HG03575 (cell line): ENCODE measurements around the gene TASP1.
A peak's percentile ranks its signal among the peaks of the same experiment; 100 is the strongest.

Experiments used
- ATAC-seq: cut with Tn5 transposase; IDR thresholded peaks from one replicate; pipeline ENCODE4 v1.9.1; 2021; ENCODE audit not compliant: unreplicated experiment, insufficient number of reproducible peaks, low FRiP score; ENCODE audit errors: extremely low read depth

Gene TASP1

GRCh38 chr20:13458860-13459451, 179.8 kb downstream of the TASP1 start:
- ATAC-seq: peak; percentile 78

GRCh38 chr20:13457487-13457886, 181.2 kb downstream of the TASP1 start:
- ATAC-seq: no peak

DNA sequence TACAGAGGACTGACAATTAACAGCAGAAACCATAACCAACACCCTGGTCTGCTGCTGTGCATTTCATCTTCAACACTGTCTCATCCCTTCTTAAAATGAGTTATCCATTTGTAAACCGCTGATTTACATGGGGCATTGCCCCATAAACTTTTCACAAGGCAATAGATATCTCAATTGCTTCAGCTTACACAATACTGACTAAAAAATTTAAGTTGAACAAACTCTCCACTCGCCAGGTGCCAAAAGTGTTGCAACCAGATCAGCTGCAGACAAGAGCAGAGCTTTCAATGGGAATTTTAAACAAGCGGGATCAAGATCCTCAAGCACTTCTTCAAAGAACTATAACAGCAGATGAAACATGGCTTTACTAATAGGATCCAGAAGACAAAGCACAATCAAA, 183.0 kb downstream of the TASP1 start:
- no peak for ATAC-seq

- ATAC-seq: no peak
Measured at GRCh38 chr20:13453367-13453766, 185.4 kb downstream of the TASP1 start.

DNA sequence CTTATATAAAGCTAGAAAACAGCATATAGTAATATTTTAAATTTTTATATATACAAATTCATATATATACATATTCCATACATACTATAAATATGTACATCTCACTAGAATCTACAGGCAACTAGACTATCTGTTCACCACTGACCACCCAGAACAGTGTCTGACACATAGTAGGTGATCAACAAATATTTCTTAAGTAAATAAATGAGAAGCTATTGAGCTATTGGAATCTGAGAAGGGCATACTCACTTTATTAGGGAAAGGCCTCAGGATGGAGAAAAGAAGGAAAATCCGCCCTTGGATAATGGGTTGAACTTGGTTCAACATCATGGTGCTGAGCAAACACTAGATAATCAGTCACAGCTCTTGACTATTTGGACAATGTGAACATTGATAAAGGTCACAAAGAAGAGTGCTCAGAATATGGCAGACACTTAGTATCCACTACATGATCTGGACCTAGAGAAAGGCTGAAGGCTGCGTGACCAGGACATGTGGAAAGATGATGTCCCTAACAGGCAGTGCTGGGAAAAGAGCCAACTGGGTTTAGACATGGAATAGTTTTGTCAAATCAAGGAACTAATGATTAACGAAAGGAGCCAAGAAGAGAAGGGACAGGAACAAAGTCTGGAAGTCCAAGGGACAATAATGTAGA, 186.1 kb downstream of the TASP1 start:
- no peak for ATAC-seq

DNA sequence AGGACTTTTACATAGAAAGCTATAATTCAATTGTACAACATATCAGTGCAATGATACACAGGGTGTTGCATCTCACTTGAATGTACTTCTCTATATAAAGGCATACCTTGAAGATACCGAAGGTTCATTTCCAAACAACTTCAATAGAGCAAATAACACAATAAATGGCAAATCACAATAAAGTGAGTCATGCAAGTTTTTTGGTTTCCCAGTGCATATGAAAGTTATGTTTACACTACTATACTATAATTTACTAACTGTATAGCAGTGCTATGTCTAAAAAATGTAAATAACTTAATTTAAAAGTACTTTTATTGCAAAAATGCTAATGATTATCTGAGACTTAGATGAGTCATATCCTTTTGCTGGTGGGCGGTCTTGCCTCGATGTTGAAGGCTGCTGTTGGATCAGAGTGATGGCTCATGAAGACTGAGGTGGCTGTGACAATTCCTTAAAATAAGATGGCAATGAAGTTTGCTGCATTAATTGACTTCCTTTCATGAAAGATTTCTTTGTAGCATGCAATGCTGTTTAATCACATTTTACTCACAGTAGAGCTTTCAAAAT, 188.8 kb downstream of the TASP1 start:
- no peak for ATAC-seq

- ATAC-seq: no peak
Measured at GRCh38 chr20:13447385-13448180, 191.1 kb downstream of the TASP1 start.

- no peak for ATAC-seq
Measured at GRCh38 chr20:13443690-13444089, 195.0 kb downstream of the TASP1 start.

DNA sequence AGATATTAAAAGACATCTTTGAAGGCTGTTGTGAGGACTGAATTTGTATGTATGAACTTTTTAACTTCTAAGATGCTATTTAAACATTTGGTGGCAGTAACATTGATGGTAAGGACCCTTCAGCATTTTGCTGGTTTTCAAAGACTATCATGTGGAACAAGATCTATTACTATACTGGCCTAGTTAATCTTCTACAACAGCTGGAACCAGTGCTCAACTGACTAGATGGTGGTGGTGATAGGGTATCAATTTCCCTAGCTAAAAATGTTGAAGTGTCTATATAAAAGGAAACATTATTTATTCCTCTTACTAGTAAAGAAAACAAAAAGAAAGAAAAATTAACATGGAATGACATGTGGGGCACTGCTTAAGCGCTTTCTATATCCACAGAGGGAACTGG, 195.7 kb downstream of the TASP1 start:
- no peak for ATAC-seq

DNA sequence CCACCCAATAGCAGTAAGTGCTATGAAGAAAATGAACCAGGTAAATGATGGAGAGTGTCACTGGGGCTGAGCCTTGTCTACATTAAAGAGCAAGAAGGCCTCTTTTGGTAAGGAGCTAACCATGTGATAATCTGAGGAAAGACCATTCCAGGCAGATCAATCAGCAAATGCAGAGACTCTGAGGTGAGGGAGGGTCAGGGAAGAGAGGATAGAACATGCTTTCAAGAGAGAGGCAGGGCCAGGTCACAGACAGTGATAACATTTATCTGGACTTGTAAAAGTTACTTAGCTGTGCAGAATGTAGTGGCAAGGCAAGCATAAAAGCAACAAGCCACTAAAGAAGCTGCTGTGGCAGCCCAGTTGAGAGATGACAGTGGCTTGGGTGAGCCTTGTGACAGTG, 197.3 kb downstream of the TASP1 start:
- ATAC-seq: no peak

- ATAC-seq: no peak
Measured at GRCh38 chr20:13436530-13436929, 202.2 kb downstream of the TASP1 start.

DNA sequence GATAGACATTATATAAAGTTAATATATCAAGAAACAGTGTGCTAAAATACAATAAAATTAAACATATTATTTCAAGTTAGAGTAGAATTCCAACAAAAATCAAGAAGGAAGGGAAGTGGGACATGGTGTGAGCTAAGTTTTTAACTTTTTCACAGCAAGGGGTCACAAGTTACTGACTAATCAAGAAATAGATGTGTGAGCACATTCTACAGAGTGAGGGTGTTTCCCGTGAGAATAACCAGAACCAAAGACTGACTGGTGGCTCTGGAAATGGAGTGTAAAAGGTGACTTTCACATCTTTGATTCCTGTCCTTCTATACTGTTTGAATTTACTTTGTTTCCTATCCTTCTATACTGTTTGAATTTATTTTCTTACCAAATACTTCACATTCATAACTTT, 206.6 kb downstream of the TASP1 start:
- no peak for ATAC-seq

DNA sequence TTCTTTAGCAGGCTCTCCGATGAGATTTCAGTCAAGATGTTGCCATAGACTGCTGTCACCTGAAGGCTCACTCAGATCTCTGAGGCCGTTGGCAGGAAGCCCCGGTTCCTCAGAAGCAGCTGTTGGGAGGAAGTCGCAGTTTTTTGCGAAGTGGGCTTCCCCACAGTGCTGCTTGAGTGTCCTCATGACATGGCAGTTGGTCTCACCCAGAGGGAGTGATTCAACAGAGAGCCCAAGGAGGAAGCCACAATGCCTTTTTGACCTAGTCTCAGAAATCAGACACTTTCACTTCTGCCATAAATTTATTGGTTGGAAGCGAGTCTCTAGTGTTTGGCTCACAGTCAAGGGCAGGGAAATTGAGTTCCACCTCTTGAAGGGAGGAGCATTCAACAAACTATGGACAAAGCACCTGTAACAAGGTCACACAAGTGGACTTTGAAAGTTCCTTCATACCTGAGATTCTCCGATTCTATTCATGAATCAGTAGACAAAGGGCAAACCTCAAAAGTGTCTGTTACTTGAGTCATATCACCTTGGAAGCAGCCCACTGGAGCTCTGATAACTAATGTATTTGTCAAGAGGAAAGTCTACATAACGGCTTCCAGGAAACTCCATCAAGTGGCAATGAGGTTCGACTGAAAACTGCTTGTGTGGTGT, 208.3 kb downstream of the TASP1 start:
- no peak for ATAC-seq

DNA sequence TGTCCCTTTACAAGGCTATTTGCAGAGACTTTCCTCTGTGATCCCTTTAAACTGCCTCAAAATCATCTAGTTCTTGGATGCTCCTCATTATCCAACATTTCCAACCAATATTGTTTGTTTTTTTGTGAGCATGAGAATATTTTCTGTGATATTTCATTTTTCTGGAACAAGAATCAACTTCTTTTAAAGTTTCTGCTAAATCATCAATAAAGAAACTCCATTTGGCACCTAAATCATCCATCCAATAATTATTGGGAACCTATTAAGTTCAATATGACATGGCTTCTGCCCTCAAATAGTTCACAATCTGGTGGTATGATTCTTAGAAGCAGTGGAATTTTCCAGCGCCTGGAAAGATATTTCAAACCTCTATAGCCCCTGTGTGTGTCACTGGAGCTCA, 210.0 kb downstream of the TASP1 start:
- ATAC-seq: no peak

DNA sequence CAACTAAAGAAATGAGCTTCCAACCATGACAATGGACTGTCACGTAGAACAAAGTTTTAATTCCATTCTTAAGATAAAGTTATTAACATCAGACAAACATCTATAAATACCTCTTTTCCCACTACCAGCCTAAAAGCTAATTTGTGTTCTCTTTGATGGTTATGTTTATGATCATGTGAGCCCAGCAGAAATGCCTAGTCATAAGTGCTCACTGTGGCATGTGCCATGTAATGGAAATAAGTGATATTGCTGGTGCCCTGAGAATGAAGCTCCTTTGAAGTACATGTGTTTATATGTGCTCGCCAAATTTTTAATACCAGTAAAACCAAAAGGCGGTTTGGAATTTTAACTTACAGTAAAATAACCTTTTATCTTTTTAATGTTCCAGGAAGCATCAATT, 211.9 kb downstream of the TASP1 start:
- ATAC-seq: no peak

- no peak for ATAC-seq
Measured at GRCh38 chr20:13425381-13426135, 213.2 kb downstream of the TASP1 start.

GRCh38 chr20:13424174-13424833, 214.4 kb downstream of the TASP1 start:
- no peak for ATAC-seq

GRCh38 chr20:13423472-13424173, 215.1 kb downstream of the TASP1 start:
- no peak for ATAC-seq
